ENCODE data around the gene FOXP1. TPM values are rescaled to one million over a fixed set of nuclear protein-coding genes. Genes with fewer than 3 reads are reported as not detected.

FOXP1 gene
- total and polyA plus RNA-seq, 2 of the 13 experiments (the other 11 are each of a cell fraction or from before 2014, with no cell fraction given) = 40.4 to 59.0 TPM

DNA sequence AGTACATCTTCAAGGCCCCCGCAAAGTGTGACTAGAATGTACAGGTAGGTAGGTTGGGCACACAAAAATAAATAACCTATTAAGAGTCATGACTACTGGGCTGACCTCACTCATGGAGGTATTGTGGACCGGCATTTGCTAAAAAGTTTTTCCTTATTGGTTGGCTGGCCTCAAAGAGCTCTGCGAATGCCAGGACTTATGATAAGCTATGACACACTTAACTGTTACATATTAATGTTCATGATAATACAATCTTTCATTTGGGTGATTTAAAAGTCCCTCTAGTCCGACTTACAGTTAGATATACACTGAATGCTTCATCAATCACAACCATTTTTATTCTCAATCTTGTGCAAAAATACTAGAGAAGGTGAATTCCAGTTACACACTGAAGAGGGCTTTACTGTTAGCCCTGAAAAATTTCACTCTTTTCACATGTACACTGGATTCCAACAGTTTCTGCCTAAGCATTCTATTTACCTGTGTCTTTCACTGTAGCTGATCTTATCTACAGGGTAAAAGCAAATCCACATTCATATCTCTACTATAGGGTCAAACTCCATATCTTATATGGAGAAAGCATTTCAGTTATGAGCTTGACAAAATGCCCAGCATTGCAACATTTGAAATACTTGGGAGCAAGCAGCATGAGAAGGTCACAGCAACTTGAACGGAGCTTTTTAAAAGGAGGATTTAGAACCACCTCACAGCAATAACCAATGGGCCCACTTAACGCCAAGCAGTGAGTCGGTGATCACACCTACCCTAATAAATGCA is 329.1 kb downstream of the FOXP1 start (continued):
- TF ChIP-seq TFE3 (CRISPR knock-in tag; IDR thresholded peaks at IDR 0.05) = no peak
- no peak for TF ChIP-seq ATF6 (CRISPR knock-in tag; conservative IDR thresholded peaks at IDR 0.05)
- TF ChIP-seq MXD3 (CRISPR knock-in tag; IDR thresholded peaks at IDR 0.05) = no peak
- no peak for TF ChIP-seq YEATS2 (CRISPR knock-in tag; IDR thresholded peaks at IDR 0.05; ENCODE audit: borderline replicate concordance)
- no peak for TF ChIP-seq XRCC5 (optimal IDR thresholded peaks at IDR 0.05; ENCODE audit: low read length)
- TF ChIP-seq ZBTB1 (CRISPR knock-in tag; IDR thresholded peaks at IDR 0.05; ENCODE audit: borderline replicate concordance) = no peak
- TF ChIP-seq ZNF460 (CRISPR knock-in tag; IDR thresholded peaks at IDR 0.05; ENCODE audit: borderline replicate concordance) = no peak
- 0 out of 4 replicates have a peak, but pooled peaks of 1 of the 2 experiments have one; percentile 19 for TF ChIP-seq KLF16 (CRISPR knock-in tag; IDR thresholded peaks at IDR 0.05)
- peak; percentile 43; the same call in 1 of the 2 replicates for TF ChIP-seq TCF7 (IDR thresholded peaks at IDR 0.05; ENCODE audit: low read depth)
- TF ChIP-seq MTF2 (CRISPR knock-in tag; IDR thresholded peaks at IDR 0.05; ENCODE audit: borderline replicate concordance) = no peak
- no peak for TF ChIP-seq PHF8 (CRISPR knock-in tag; IDR thresholded peaks at IDR 0.05)
- TF ChIP-seq ZNF607 (CRISPR knock-in tag; IDR thresholded peaks at IDR 0.05; ENCODE audit: borderline replicate concordance) = no peak
- no peak for TF ChIP-seq EED (CRISPR knock-in tag; IDR thresholded peaks at IDR 0.05)
- no peak for TF ChIP-seq MAF1 (CRISPR knock-in tag; IDR thresholded peaks at IDR 0.05; ENCODE audit: borderline replicate concordance)
- peak; percentile 22; the same call in 1 of the 2 replicates for TF ChIP-seq DMAP1 (CRISPR knock-in tag; IDR thresholded peaks at IDR 0.05)
- TF ChIP-seq FUBP1 (CRISPR knock-in tag; IDR thresholded peaks at IDR 0.05; ENCODE audit: borderline replicate concordance) = no peak
- no peak for TF ChIP-seq ZBTB8A (CRISPR knock-in tag; IDR thresholded peaks at IDR 0.05; ENCODE audit: borderline replicate concordance, low read depth)
- no peak for TF ChIP-seq KLF11 (CRISPR knock-in tag; IDR thresholded peaks at IDR 0.05)
- no peak for TF ChIP-seq ZNF260 (CRISPR knock-in tag; IDR thresholded peaks at IDR 0.05; ENCODE audit: borderline replicate concordance, low read depth)
- TF ChIP-seq HES4 (CRISPR knock-in tag; IDR thresholded peaks at IDR 0.05; ENCODE audit: borderline replicate concordance) = no peak
- 0 out of 2 replicates have a peak, but pooled peaks have one; percentile 32 for TF ChIP-seq ZNF644 (CRISPR knock-in tag; IDR thresholded peaks at IDR 0.05; ENCODE audit: low read depth)
- no peak for TF ChIP-seq PCBP2 (optimal IDR thresholded peaks at IDR 0.05; ENCODE audit: low read depth, low read length, poor library complexity, severe bottlenecking)
- TF ChIP-seq ZNF44 (CRISPR knock-in tag; IDR thresholded peaks at IDR 0.05) = no peak
- no peak for TF ChIP-seq YY1 (IDR thresholded peaks at IDR 0.05; ENCODE audit: insufficient read depth, insufficient replicate concordance, low read depth, low read length)
- peak; percentile 60 for TF ChIP-seq FOXO1 (CRISPR knock-in tag; IDR thresholded peaks at IDR 0.05)
